H1 (cell line): ENCODE results near the gene DHTKD1. TPM values are rescaled to one million over a fixed set of nuclear protein-coding genes. Genes with fewer than 3 reads are reported as not detected.
A peak's percentile ranks its signal among the peaks of the same experiment; 100 is the strongest.

ENCODE experiments used
- CTCF ChIA-PET: fragments of 300-600 bp; sonication (Branson Sonifier 250); formaldehyde crosslinking; loops from one replicate; lab custom pipeline; 2021; ENCODE audit not compliant: partially characterized antibody; lab: Charles Lee
- POLR2A ChIA-PET: fragments of 300-600 bp; sonication (Branson Sonifier 250); formaldehyde crosslinking; loops from one replicate; lab custom pipeline; 2021; ENCODE audit warnings: inconsistent platforms; ENCODE audit not compliant: partially characterized antibody; lab: Charles Lee
- DNase-seq, 2 experiments: peaks; one replicate each; pipeline versions ENCODE4 v3.0.0 to v3.0.0-alpha.2; 2010 to 2022; ENCODE audit warnings: low spot score in 2 of 2, low read depth in 1 of 2, mixed read lengths in 1 of 2
- FAIRE-seq: peaks from 2 replicates; lab custom pipeline; 2011; peaks lifted over from hg19 to GRCh38; lab: Jason Lieb, UNC
- H2AFZ ChIP-seq: 2 replicates; pipeline ENCODE4 v1.8.1; 2012; ENCODE audit warnings: low read length, inconsistent platforms
- H2AK5ac ChIP-seq: 2 replicates; pipeline ENCODE4 v1.6.1; 2013; ENCODE audit warnings: low read depth, low read length
- H2BK120ac ChIP-seq: replicated peaks from 2 replicates; pipeline ENCODE3; 2013; ENCODE audit warnings: low read depth, low read length, inconsistent platforms
- H2BK12ac ChIP-seq: 2 replicates; pipeline ENCODE4 v1.6.1; 2013; ENCODE audit warnings: low read depth, low read length
- H2BK15ac ChIP-seq: 2 replicates; pipeline ENCODE4 v1.6.1; 2013; ENCODE audit warnings: low read length
- H2BK20ac ChIP-seq: 2 replicates; pipeline ENCODE4 v1.6.1; 2013; ENCODE audit warnings: low read length
- H2BK5ac ChIP-seq: 2 replicates; pipeline ENCODE4 v1.6.1; 2013; ENCODE audit warnings: low read depth, low read length
- H3K14ac ChIP-seq: 2 replicates; pipeline ENCODE4 v1.6.1; 2013; ENCODE audit warnings: inconsistent platforms; ENCODE audit not compliant: insufficient read length
- H3K18ac ChIP-seq: 2 replicates; pipeline ENCODE4 v1.6.1; 2013; ENCODE audit warnings: low read length; ENCODE audit errors: extremely low read depth
- H3K23ac ChIP-seq: 2 replicates; pipeline ENCODE4 v1.6.1; 2013; ENCODE audit warnings: inconsistent platforms; ENCODE audit not compliant: insufficient read length
- H3K23me2 ChIP-seq: 2 replicates; pipeline ENCODE4 v1.6.1; 2013; ENCODE audit warnings: low read depth, low read length
- H3K27ac ChIP-seq: 2 replicates; pipeline ENCODE4 v1.6.1; 2011; ENCODE audit warnings: low read depth, low read length, inconsistent platforms
- H3K27me3 ChIP-seq, 4 experiments: replicated peaks in 1 of 4; 1 replicate in 1 of 4; 2 replicates in 3 of 4; pipeline versions ENCODE4 v1.6.1 to v1.8.1; 2011 to 2013; ENCODE audit warnings: low read length in 3 of 4, mild to moderate bottlenecking in 3 of 4, inconsistent platforms in 2 of 4, mixed read lengths in 2 of 4, moderate library complexity in 1 of 4; ENCODE audit not compliant: control insufficient read depth in 3 of 4, insufficient read depth in 3 of 4; ENCODE audit errors: extremely low read depth in 1 of 4
- H3K36me3 ChIP-seq, 4 experiments: 2 replicates each; pipeline versions ENCODE4 v1.6.1 to v1.8.1; 2011 to 2013; ENCODE audit warnings: mild to moderate bottlenecking in 4 of 4, low read length in 3 of 4, moderate library complexity in 2 of 4, control low read depth in 1 of 4, inconsistent platforms in 1 of 4; ENCODE audit not compliant: insufficient read depth in 4 of 4, control insufficient read depth in 2 of 4
- H3K4ac ChIP-seq: replicated peaks from 2 replicates; pipeline ENCODE3; 2013; ENCODE audit warnings: low read length, low read depth, mixed read lengths, inconsistent platforms; ENCODE audit not compliant: insufficient read length
- H3K4me1 ChIP-seq, 4 experiments: replicated peaks in 1 of 4; 1 replicate in 1 of 4; 2 replicates in 3 of 4; pipeline versions ENCODE4 v1.6.1 to v1.8.1; 2011 to 2013; ENCODE audit warnings: low read length in 3 of 4, inconsistent platforms in 2 of 4, mixed read lengths in 1 of 4; ENCODE audit not compliant: insufficient read depth in 4 of 4, control insufficient read depth in 3 of 4
- H3K4me2 ChIP-seq, 2 experiments: 2 replicates each; pipeline versions ENCODE4 v1.6.1 to v1.8.1; 2011 to 2013; ENCODE audit warnings: low read depth in 2 of 2, low read length in 2 of 2, control low read depth in 1 of 2, inconsistent platforms in 1 of 2, mild to moderate bottlenecking in 1 of 2; ENCODE audit not compliant: insufficient read depth in 1 of 2
- H3K4me3 ChIP-seq, 4 experiments: fragments of 200-600, 300-600 bp in 1 of 4; sonication (generic), shearing (Covaris generic), sonication (Bioruptor Twin) in 1 of 4; 2 replicates each; pipeline versions ENCODE4 v1.5.1 to v1.8.1; 2011 to 2016; ENCODE audit warnings: low read length in 4 of 4, low read depth in 3 of 4, control low read depth in 2 of 4, inconsistent platforms in 2 of 4, mild to moderate bottlenecking in 2 of 4, mixed read lengths in 1 of 4, moderate library complexity in 1 of 4; ENCODE audit not compliant: insufficient read depth in 2 of 4; ENCODE audit errors: extremely low read depth in 1 of 4
- H3K56ac ChIP-seq: replicated peaks from 2 replicates; pipeline ENCODE3; 2013; ENCODE audit warnings: low read depth, mild to moderate bottlenecking, mixed read lengths, low read length, inconsistent platforms; ENCODE audit not compliant: insufficient read length
- H3K79me1 ChIP-seq: 2 replicates; pipeline ENCODE4 v1.6.1; 2013; ENCODE audit warnings: low read depth, low read length, control low read depth
- H3K79me2 ChIP-seq, 2 experiments: 2 replicates each; pipeline versions ENCODE4 v1.6.1 to v1.8.1; 2012 to 2013; ENCODE audit warnings: low read length in 2 of 2, mild to moderate bottlenecking in 2 of 2, inconsistent platforms in 1 of 2; ENCODE audit not compliant: insufficient read depth in 2 of 2, control insufficient read depth in 1 of 2
- H3K9ac ChIP-seq, 4 experiments: replicated peaks in 1 of 4; 1 replicate in 1 of 4; 2 replicates in 3 of 4; pipeline versions ENCODE4 v1.6.1 to v1.8.1; 2011 to 2013; ENCODE audit warnings: low read depth in 3 of 4, low read length in 3 of 4, control low read depth in 2 of 4, mild to moderate bottlenecking in 2 of 4, moderate library complexity in 2 of 4, inconsistent platforms in 1 of 4; ENCODE audit errors: extremely low read depth in 1 of 4
- H3K9me3 ChIP-seq, 2 experiments: 2 replicates each; pipeline versions ENCODE4 v1.6.1 to v1.8.1; 2012 to 2013; ENCODE audit warnings: mild to moderate bottlenecking in 2 of 2, moderate library complexity in 2 of 2, control low read depth in 1 of 2, inconsistent platforms in 1 of 2, low read depth in 1 of 2, low read length in 1 of 2, mixed read lengths in 1 of 2; ENCODE audit not compliant: insufficient read depth in 2 of 2
- H4K20me1 ChIP-seq, 2 experiments: replicated peaks in 1 of 2; 2 replicates each; pipeline versions ENCODE3 to v1.8.1; 2011 to 2013; ENCODE audit warnings: inconsistent platforms in 2 of 2, low read length in 2 of 2, mild to moderate bottlenecking in 1 of 2; ENCODE audit not compliant: insufficient read depth in 2 of 2, control insufficient read depth in 1 of 2
- H4K5ac ChIP-seq: 2 replicates; pipeline ENCODE4 v1.6.1; 2013; ENCODE audit warnings: low read length, low read depth, mixed read lengths, inconsistent platforms; ENCODE audit not compliant: insufficient read length
- H4K8ac ChIP-seq: 2 replicates; pipeline ENCODE4 v1.8.0; 2013; ENCODE audit warnings: mild to moderate bottlenecking, moderate library complexity, low read length, inconsistent platforms; ENCODE audit not compliant: insufficient read depth; ENCODE audit errors: extremely low read depth
- H4K91ac ChIP-seq: replicated peaks from 2 replicates; pipeline ENCODE3; 2013; ENCODE audit warnings: low read length, mixed read lengths, inconsistent platforms; ENCODE audit not compliant: insufficient read length
- BCL11A ChIP-seq, 2 experiments: IDR thresholded peaks; one replicate each; pipeline ENCODE4 v1.6.1; 2011; ENCODE audit warnings: low read depth in 2 of 2, low read length in 2 of 2, mild to moderate bottlenecking in 2 of 2
- GTF2F1 ChIP-seq: IDR thresholded peaks from 2 replicates; pipeline ENCODE4 v1.6.1; 2012; ENCODE audit warnings: low read depth, low read length, improper control_type of control experiment, borderline replicate concordance
- KDM4A ChIP-seq: IDR thresholded peaks from one replicate; pipeline ENCODE4 v1.7.1; 2012; ENCODE audit warnings: low read depth, mild to moderate bottlenecking, moderate library complexity, low read length, inconsistent platforms; ENCODE audit not compliant: severe bottlenecking
- MAFK ChIP-seq: IDR thresholded peaks from 2 replicates; pipeline ENCODE4 v1.6.1; 2012; ENCODE audit warnings: low read depth, mild to moderate bottlenecking, improper control_type of control experiment, low read length
- POU5F1 ChIP-seq: IDR thresholded peaks from 2 replicates; pipeline ENCODE4 v1.6.1; 2011; ENCODE audit warnings: low read depth, mild to moderate bottlenecking, low read length, moderate library complexity
- SAP30 ChIP-seq: fragments of 300-600 bp; sonication (generic); IDR thresholded peaks from 2 replicates; pipeline ENCODE4 v1.7.1; 2012; ENCODE audit warnings: low read length, moderate library complexity, mild to moderate bottlenecking, inconsistent platforms; ENCODE audit not compliant: insufficient read depth, insufficient replicate concordance
- TAF7 ChIP-seq: optimal IDR thresholded peaks from 2 replicates; pipeline ENCODE3; 2011; ENCODE audit warnings: low read depth, mild to moderate bottlenecking, inconsistent platforms, low read length, moderate library complexity, borderline replicate concordance
- TBP ChIP-seq: IDR thresholded peaks from 2 replicates; pipeline ENCODE4 v1.6.1; 2011; ENCODE audit warnings: low read depth, low read length, improper control_type of control experiment
- WGBS, 2 experiments: shearing (Covaris generic) in 1 of 2; methylation state at CpG; one replicate each; pipeline versions ENCODE4 v1.1.6 to v1.1.7; 2013 to 2015; ENCODE audit warnings: low lambda C conversion rate in 2 of 2, mixed read lengths in 2 of 2, inconsistent platforms in 1 of 2, low coverage in 1 of 2, missing lambda C conversion rate in 1 of 2; ENCODE audit not compliant: insufficient replicate concordance in 2 of 2, insufficient coverage in 1 of 2, insufficient read length in 1 of 2; ENCODE audit errors: extremely low coverage in 1 of 2, missing lambda C conversion rate in 1 of 2; 5-methylcytosine and 5-hydroxymethylcytosine counted together
- polyA plus RNA-seq, 7 experiments: library from polyadenylated mRNA; depleted of rRNA in 3 of 7; stranded (reverse) in 5 of 7; unstranded in 2 of 7; fragments of >200 nt in 5 of 7; fragments of 200-250 nt in 2 of 7; gene quantifications; 1 replicate in 5 of 7; 2 replicates in 1 of 7; 4 replicates in 1 of 7; pipeline versions ENCODE4 v1.2.1 to v1.2.3, GENCODE V29; 2011 to 2013; ENCODE audit warnings: missing spikeins in 2 of 7, mixed read lengths in 2 of 7
- total RNA-seq: library from RNA; stranded (reverse); fragmentation: NEBNext Ultra II Directional; extraction: Animal tissue kit (Norgen Biotek cat#: 25700); gene quantifications from 2 replicates; pipeline ENCODE4 v1.2.1, GENCODE V29; 2021
- TF ChIP-seq, protein P1 (sequence below): IDR thresholded peaks from 2 replicates; pipeline ENCODE4 v1.6.1; 2011; ENCODE audit warnings: low read length, improper control_type of control experiment

The DHTKD1 gene
- total and polyA plus RNA-seq, 2 of the 8 experiments (the other 6 are each of a cell fraction or from before 2014, with no cell fraction given), result 49.8 to 74.9 TPM

DNA sequence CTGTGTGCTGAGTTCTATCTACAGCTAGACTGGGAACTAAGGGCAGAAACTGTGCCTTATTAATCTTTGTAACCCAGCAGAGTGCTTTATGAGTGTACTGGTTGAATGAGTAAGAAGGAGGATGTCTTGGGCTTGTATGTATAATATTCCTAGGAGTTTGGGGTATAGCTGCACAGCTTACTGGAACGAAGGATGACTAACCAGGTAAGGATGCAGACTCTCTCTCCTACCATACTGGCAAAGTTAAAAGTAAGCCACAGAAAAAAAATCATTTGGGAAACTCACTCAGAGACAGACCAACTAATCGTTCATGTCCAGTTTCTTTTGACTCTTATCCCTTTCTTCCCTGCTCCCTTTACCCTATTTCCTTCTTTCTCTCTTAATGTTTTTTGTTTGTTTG lies 1.4 kb upstream of the DHTKD1 start:
- H3K23me2 ChIP-seq, result no peaks in the 10 kb centered on the region; the same call in 1 of the 2 replicates
- H4K91ac ChIP-seq, result no peak overlapping the region
- H2AFZ ChIP-seq, result 0 out of 2 replicates have a peak overlapping the region, but pooled peaks have one; percentile 66
- H3K36me3 ChIP-seq, result no peaks in the 10 kb centered on the region
- no peak overlapping the region for H2AK5ac ChIP-seq
- DNase-seq, result no peak
- H3K56ac ChIP-seq, result no peak overlapping the region
- no peak overlapping the region for H3K18ac ChIP-seq
- TF ChIP-seq, protein P1, sequence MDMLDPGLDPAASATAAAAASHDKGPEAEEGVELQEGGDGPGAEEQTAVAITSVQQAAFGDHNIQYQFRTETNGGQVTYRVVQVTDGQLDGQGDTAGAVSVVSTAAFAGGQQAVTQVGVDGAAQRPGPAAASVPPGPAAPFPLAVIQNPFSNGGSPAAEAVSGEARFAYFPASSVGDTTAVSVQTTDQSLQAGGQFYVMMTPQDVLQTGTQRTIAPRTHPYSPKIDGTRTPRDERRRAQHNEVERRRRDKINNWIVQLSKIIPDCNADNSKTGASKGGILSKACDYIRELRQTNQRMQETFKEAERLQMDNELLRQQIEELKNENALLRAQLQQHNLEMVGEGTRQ, result no peak
- TF ChIP-seq KDM4A (no peak), GTF2F1 (no peak), SAP30 (no peak), MAFK (no peak), BCL11A (IDR thresholded peaks at IDR 0.05; ENCODE audit: low read depth in 2 of 2, low read length in 2 of 2) (no peak), TAF7 (no peak), TBP (no peak), POU5F1 (no peak)
- TF ChIP-seq, all 59 proteins: peak for 0
- no peaks in the 10 kb centered on the region for H3K9me3 ChIP-seq
- no peak overlapping the region for H2BK15ac ChIP-seq
- whole genome bisulfite sequencing, 2 experiments, result 86% methylated on average over 2 of the region's 2 CpGs; no CpG with 5 or more reads in 1 of the 2 experiments
- H3K4me2 ChIP-seq, result no peak overlapping the region
- H4K20me1 ChIP-seq, result no peaks in the 10 kb centered on the region
- ChIA-PET CTCF (interaction anchor here (0.5 to 0.6 kb wide), 2 partner anchors 18 to 25 kb away, joined by 3 read pairs; partner anchors contain the start of gene UPF2), POLR2A (interaction anchor here (3.7 kb wide), 1 partner anchor 13 kb away, joined by 19 read pairs; no protein-coding TSS in a partner anchor)
- 0 out of 2 replicates have a peak, but pooled peaks cover 8% of the 10 kb centered on the region for H3K79me1 ChIP-seq
- FAIRE-seq, result no peak
- H2BK12ac ChIP-seq, result no peak overlapping the region
- no peak overlapping the region for H3K23ac ChIP-seq
- no peak overlapping the region for H3K27ac ChIP-seq
- no peak overlapping the region for H3K14ac ChIP-seq
- no peak overlapping the region for H4K5ac ChIP-seq
- no peak overlapping the region for H3K9ac ChIP-seq
- no peak overlapping the region for H2BK120ac ChIP-seq
- no peak overlapping the region for H3K4me3 ChIP-seq
- no peak overlapping the region for H3K4ac ChIP-seq
- H3K79me2 ChIP-seq, result peaks cover 9 to 31% of the 10 kb centered on the region in 2 experiments; a peak in 3 of 4 replicates
- no peak overlapping the region for H2BK20ac ChIP-seq
- no peak overlapping the region for H4K8ac ChIP-seq
- H3K27me3 ChIP-seq, result no peaks in the 10 kb centered on the region
- H2BK5ac ChIP-seq, result no peak overlapping the region
- peaks cover 0 to 7% (median 2%) of the 10 kb centered on the region in 4 experiments; a peak in 3 of 7 replicates for H3K4me1 ChIP-seq
